Measurements from ENCODE around the gene C3orf22. TPM values are rescaled to one million over a fixed set of nuclear protein-coding genes. Genes with fewer than 3 reads are reported as not detected.

Gene C3orf22
- polyA plus RNA-seq, 1 donor from 2014 or later: not detected

GRCh38 chr3:126509597-126510307, 49.0 kb downstream of the C3orf22 start:
- TF ChIP-seq TAF1 (IDR thresholded peaks at IDR 0.05; ENCODE audit: low read depth) (no peak), POLR2AphosphoS5 (IDR thresholded peaks at IDR 0.05) (no peak), MXI1 (conservative IDR thresholded peaks at IDR 0.05; ENCODE audit: poor library complexity, severe bottlenecking) (no peak), SMC3 (conservative IDR thresholded peaks at IDR 0.05; ENCODE audit: poor library complexity) (no peak), EP300 (conservative IDR thresholded peaks at IDR 0.05; ENCODE audit: poor library complexity, severe bottlenecking) (no peak), EZH2 (IDR thresholded peaks at IDR 0.05; ENCODE audit: borderline replicate concordance, insufficient read depth, low read length, poor library complexity, severe bottlenecking) (no peak), CTCF (IDR thresholded peaks at IDR 0.05; ENCODE audit: poor library complexity, severe bottlenecking) (no peak), RAD21 (conservative IDR thresholded peaks at IDR 0.05) (no peak)
- TF ChIP-seq, protein P1, sequence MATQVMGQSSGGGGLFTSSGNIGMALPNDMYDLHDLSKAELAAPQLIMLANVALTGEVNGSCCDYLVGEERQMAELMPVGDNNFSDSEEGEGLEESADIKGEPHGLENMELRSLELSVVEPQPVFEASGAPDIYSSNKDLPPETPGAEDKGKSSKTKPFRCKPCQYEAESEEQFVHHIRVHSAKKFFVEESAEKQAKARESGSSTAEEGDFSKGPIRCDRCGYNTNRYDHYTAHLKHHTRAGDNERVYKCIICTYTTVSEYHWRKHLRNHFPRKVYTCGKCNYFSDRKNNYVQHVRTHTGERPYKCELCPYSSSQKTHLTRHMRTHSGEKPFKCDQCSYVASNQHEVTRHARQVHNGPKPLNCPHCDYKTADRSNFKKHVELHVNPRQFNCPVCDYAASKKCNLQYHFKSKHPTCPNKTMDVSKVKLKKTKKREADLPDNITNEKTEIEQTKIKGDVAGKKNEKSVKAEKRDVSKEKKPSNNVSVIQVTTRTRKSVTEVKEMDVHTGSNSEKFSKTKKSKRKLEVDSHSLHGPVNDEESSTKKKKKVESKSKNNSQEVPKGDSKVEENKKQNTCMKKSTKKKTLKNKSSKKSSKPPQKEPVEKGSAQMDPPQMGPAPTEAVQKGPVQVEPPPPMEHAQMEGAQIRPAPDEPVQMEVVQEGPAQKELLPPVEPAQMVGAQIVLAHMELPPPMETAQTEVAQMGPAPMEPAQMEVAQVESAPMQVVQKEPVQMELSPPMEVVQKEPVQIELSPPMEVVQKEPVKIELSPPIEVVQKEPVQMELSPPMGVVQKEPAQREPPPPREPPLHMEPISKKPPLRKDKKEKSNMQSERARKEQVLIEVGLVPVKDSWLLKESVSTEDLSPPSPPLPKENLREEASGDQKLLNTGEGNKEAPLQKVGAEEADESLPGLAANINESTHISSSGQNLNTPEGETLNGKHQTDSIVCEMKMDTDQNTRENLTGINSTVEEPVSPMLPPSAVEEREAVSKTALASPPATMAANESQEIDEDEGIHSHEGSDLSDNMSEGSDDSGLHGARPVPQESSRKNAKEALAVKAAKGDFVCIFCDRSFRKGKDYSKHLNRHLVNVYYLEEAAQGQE (IDR thresholded peaks at IDR 0.05; ENCODE audit: borderline replicate concordance): no peak
- Histone ChIP-seq H4K20me1 (ENCODE audit: insufficient read depth) (no peaks in the 10 kb centered on the region), H3K9me3 (ENCODE audit: low read length) (no peaks in the 10 kb centered on the region), H3K4me2 (ENCODE audit: low read length) (no peak overlapping the region), H3K79me2 (replicated peaks; ENCODE audit: insufficient read depth, low read length) (no peaks in the 10 kb centered on the region), H3K4me3 (ENCODE audit: low read length) (no peak overlapping the region), H2AFZ (ENCODE audit: low read depth, low read length) (no peak overlapping the region), H3K27ac (ENCODE audit: low read length) (no peak overlapping the region), H3K9me2 (ENCODE audit: insufficient read depth, low read length) (no peaks in the 10 kb centered on the region), H3K36me3 (ENCODE audit: insufficient read depth, low read length) (no peaks in the 10 kb centered on the region), H3F3A (ENCODE audit: insufficient read depth, low read length, poor library complexity, severe bottlenecking) (no peaks in the 10 kb centered on the region), H3K27me3 (ENCODE audit: insufficient read depth, low read depth, low read length) (no peaks in the 10 kb centered on the region), H3K9ac (ENCODE audit: low read length) (no peak overlapping the region)

GRCh38 chr3:126508564-126508964, 50.2 kb downstream of the C3orf22 start:
- H3K4me3 ChIP-seq (ENCODE audit: low read length): no peak overlapping the region
- no peaks in the 10 kb centered on the region for H3K9me3 ChIP-seq (ENCODE audit: low read length)
- H3K79me2 ChIP-seq (replicated peaks; ENCODE audit: insufficient read depth, low read length): no peaks in the 10 kb centered on the region
- no peaks in the 10 kb centered on the region for H3K36me3 ChIP-seq (ENCODE audit: insufficient read depth, low read length)
- no peaks in the 10 kb centered on the region for H3F3A ChIP-seq (ENCODE audit: insufficient read depth, low read length, poor library complexity, severe bottlenecking)
- H3K9ac ChIP-seq (ENCODE audit: low read length): no peak overlapping the region
- H4K20me1 ChIP-seq (ENCODE audit: insufficient read depth): no peaks in the 10 kb centered on the region
- TF ChIP-seq POLR2AphosphoS5 (IDR thresholded peaks at IDR 0.05) (no peak), MXI1 (conservative IDR thresholded peaks at IDR 0.05; ENCODE audit: poor library complexity, severe bottlenecking) (no peak), RAD21 (conservative IDR thresholded peaks at IDR 0.05) (no peak), CTCF (IDR thresholded peaks at IDR 0.05; ENCODE audit: poor library complexity, severe bottlenecking) (no peak), EP300 (conservative IDR thresholded peaks at IDR 0.05; ENCODE audit: poor library complexity, severe bottlenecking) (no peak), SMC3 (conservative IDR thresholded peaks at IDR 0.05; ENCODE audit: poor library complexity) (no peak), EZH2 (IDR thresholded peaks at IDR 0.05; ENCODE audit: borderline replicate concordance, insufficient read depth, low read length, poor library complexity, severe bottlenecking) (no peak), TAF1 (IDR thresholded peaks at IDR 0.05; ENCODE audit: low read depth) (no peak)
- TF ChIP-seq, protein P1 (IDR thresholded peaks at IDR 0.05; ENCODE audit: borderline replicate concordance): no peak
- H3K27ac ChIP-seq (ENCODE audit: low read length): no peak overlapping the region
- H3K27me3 ChIP-seq (ENCODE audit: insufficient read depth, low read depth, low read length): no peaks in the 10 kb centered on the region
- no peak overlapping the region for H3K4me2 ChIP-seq (ENCODE audit: low read length)
- H3K9me2 ChIP-seq (ENCODE audit: insufficient read depth, low read length): no peaks in the 10 kb centered on the region
- H2AFZ ChIP-seq (ENCODE audit: low read depth, low read length): no peak overlapping the region

Measured in neural cell (in vitro differentiated cells).